ENCODE data around the gene ANAPC10. TPM values are rescaled to one million over a fixed set of nuclear protein-coding genes. Genes with fewer than 3 reads are reported as not detected.

The ANAPC10 gene
- total RNA-seq, 5 donors from 2014 or later (not counting 1 experiment from before 2014, with no cell fraction given), result 13.0 to 21.3 (median 16.3) TPM

DNA sequence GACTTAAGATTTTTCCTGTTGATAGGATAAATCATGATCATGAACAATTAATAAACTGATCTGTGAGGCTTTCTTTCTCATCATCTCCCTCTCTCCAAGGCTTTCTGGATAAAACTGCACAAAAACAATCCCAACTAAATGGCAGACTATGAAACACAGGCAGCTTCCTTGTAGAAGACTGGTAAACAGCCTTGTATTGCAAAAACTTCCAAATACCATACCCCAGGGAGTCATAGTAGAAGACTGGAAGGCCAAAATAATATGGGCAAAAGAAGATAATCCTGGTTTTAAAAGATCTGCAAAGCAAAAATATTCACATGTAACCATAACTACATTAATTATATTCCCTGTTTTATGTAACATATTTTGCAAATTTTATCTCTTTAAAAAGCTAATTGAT, 113.0 kb downstream of the ANAPC10 start:
- H3K27me3 Mint-ChIP-seq, result no peaks in the 10 kb centered on the region
- H3K27me3 ChIP-seq (replicated peaks in 1 of 2; ENCODE audit: control insufficient read depth in 2 of 2, extremely low read depth in 1 of 2, insufficient read depth in 2 of 2, low read length in 1 of 2), result no peaks in the 10 kb centered on the region
- H3K4me3 Mint-ChIP-seq, result no peak overlapping the region
- no peak overlapping the region for H3K27ac ChIP-seq (ENCODE audit: low read length)
- H3K9me3 Mint-ChIP-seq, result peaks cover 5 to 23% (median 15%) of the 10 kb centered on the region in 3 donors
- H3K36me3 ChIP-seq (ENCODE audit: control insufficient read depth in 2 of 2, extremely low read depth in 1 of 2, insufficient read depth in 1 of 2, low read length in 1 of 2), result peaks cover 0 to 5% of the 10 kb centered on the region in 2 donors
- no peaks in the 10 kb centered on the region for H3K4me1 Mint-ChIP-seq
- ChIA-PET POLR2A (no interaction called here), CTCF (no interaction called here)
- H3K4me1 ChIP-seq (ENCODE audit: control insufficient read depth in 1 of 2, extremely low read depth in 1 of 2, insufficient read depth in 2 of 2, low read length in 2 of 2), result no peaks in the 10 kb centered on the region
- H3K4me3 ChIP-seq (ENCODE audit: control insufficient read depth in 1 of 2, extremely low read depth in 1 of 2, low read length in 1 of 2), result no peak overlapping the region
- no peaks in the 10 kb centered on the region for H3K9me3 ChIP-seq
- peaks cover 18% of the 10 kb centered on the region for H3K36me3 Mint-ChIP-seq
- H3K27ac Mint-ChIP-seq, result no peak overlapping the region
- no peak for ATAC-seq (replicated peaks in 1 of 4)
- DNase-seq, result no peak

DNA sequence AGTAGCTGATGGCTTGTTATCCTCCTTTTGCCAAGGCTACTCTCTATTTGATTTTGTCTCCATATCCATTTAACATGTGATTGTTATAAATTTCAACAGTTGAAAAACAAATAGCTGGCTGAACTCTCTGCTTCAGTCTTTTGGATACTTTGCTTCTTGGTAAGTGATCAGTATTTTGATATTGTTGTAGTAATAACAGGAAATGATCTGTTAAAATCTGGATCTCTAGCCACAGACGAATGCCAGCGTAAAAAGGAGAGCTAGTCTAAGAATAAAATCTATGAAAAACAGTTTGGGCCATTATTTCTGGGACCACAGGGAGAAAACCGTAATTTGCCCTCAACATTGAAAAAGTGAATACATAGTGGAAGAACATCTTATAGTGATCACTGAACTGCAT, 113.8 kb downstream of the ANAPC10 start:
- Mint-ChIP-seq H3K27ac (no peak overlapping the region), H3K9me3 (peaks cover 10 to 27% (median 15%) of the 10 kb centered on the region in 3 donors), H3K4me1 (no peaks in the 10 kb centered on the region), H3K27me3 (no peaks in the 10 kb centered on the region), H3K4me3 (no peak overlapping the region), H3K36me3 (peaks cover 12% of the 10 kb centered on the region)
- Histone ChIP-seq H3K4me3 (ENCODE audit: control insufficient read depth in 1 of 2, extremely low read depth in 1 of 2, low read length in 1 of 2) (no peak overlapping the region), H3K4me1 (ENCODE audit: control insufficient read depth in 1 of 2, extremely low read depth in 1 of 2, insufficient read depth in 2 of 2, low read length in 2 of 2) (no peaks in the 10 kb centered on the region), H3K27ac (ENCODE audit: low read length) (no peak overlapping the region), H3K36me3 (ENCODE audit: control insufficient read depth in 2 of 2, extremely low read depth in 1 of 2, insufficient read depth in 1 of 2, low read length in 1 of 2) (peaks cover 0 to 5% of the 10 kb centered on the region in 2 donors), H3K9me3 (no peaks in the 10 kb centered on the region), H3K27me3 (replicated peaks in 1 of 2; ENCODE audit: control insufficient read depth in 2 of 2, extremely low read depth in 1 of 2, insufficient read depth in 2 of 2, low read length in 1 of 2) (no peaks in the 10 kb centered on the region)
- CTCF ChIA-PET, result no interaction called here
- ATAC-seq (replicated peaks in 1 of 4), result no peak
- POLR2A ChIA-PET, result no interaction called here
- WGBS (ENCODE audit: insufficient coverage), result 96% methylated on average over 3 of the region's 3 CpGs
- no peak for DNase-seq

DNA sequence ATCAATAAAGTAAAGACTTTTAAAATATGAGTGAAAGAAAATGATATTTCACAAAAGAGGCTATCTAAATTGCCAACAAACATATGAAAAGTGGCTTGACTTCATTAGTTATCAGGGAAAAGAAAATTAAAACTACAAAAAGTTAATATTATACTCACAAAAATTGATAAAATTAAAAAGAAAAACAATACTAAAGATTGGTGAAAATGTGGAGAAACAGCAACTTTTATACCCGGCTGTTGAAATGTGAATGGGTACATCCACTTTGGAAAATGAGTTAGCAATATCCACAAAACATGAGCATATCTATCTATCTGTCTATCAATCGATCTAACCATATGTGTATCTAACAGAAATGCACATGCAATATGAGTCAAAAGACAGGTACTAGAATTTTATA, 122.3 kb downstream of the ANAPC10 start:
- H3K36me3 ChIP-seq (ENCODE audit: control insufficient read depth in 2 of 2, extremely low read depth in 1 of 2, insufficient read depth in 1 of 2, low read length in 1 of 2), result no peaks in the 10 kb centered on the region
- no peak for ATAC-seq (replicated peaks in 1 of 4)
- no peak for DNase-seq
- H3K4me3 Mint-ChIP-seq, result no peak overlapping the region
- H3K4me3 ChIP-seq (ENCODE audit: control insufficient read depth in 1 of 2, extremely low read depth in 1 of 2, low read length in 1 of 2), result no peak overlapping the region
- peaks cover 5 to 28% (median 13%) of the 10 kb centered on the region in 3 donors for H3K9me3 Mint-ChIP-seq
- H3K4me1 ChIP-seq (ENCODE audit: control insufficient read depth in 1 of 2, extremely low read depth in 1 of 2, insufficient read depth in 2 of 2, low read length in 2 of 2), result no peaks in the 10 kb centered on the region
- ChIA-PET CTCF (no interaction called here), POLR2A (no interaction called here)
- H3K27me3 Mint-ChIP-seq, result no peaks in the 10 kb centered on the region
- no peaks in the 10 kb centered on the region for H3K36me3 Mint-ChIP-seq
- no peaks in the 10 kb centered on the region for H3K4me1 Mint-ChIP-seq
- no peak overlapping the region for H3K27ac ChIP-seq (ENCODE audit: low read length)
- WGBS (ENCODE audit: insufficient coverage), result no CpG with 5 or more reads among the region's 2 CpGs
- peaks cover 2% of the 10 kb centered on the region for H3K9me3 ChIP-seq
- H3K27ac Mint-ChIP-seq, result no peak overlapping the region
- no peaks in the 10 kb centered on the region for H3K27me3 ChIP-seq (replicated peaks in 1 of 2; ENCODE audit: control insufficient read depth in 2 of 2, extremely low read depth in 1 of 2, insufficient read depth in 2 of 2, low read length in 1 of 2)

DNA sequence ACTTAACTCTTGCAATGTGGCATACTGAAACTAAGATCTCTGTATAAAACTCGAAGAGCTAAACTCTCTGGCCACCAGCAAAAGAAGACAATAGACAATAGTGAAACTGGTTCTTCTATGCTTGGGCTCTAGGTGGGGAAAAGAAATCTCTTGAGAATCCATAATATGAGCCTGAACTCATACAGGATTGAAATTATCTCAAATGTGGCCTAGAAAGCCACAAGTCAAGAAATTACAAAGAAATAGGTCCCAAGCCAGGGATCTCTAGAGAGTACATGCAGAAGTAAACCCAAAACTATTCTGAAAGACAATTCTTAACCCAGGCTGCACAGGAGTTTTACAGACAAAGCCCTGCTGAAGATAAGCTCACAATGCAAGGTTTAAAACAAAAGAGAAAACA, 127.4 kb downstream of the ANAPC10 start:
- Mint-ChIP-seq H3K9me3 (peaks cover 0 to 8% (median 4%) of the 10 kb centered on the region in 3 donors), H3K36me3 (no peaks in the 10 kb centered on the region), H3K27me3 (no peaks in the 10 kb centered on the region), H3K4me1 (peaks cover 0 to 2% (median 0%) of the 10 kb centered on the region in 3 donors), H3K4me3 (no peak overlapping the region), H3K27ac (no peak overlapping the region)
- ChIA-PET POLR2A (no interaction called here), CTCF (no interaction called here)
- Histone ChIP-seq H3K36me3 (ENCODE audit: control insufficient read depth in 2 of 2, extremely low read depth in 1 of 2, insufficient read depth in 1 of 2, low read length in 1 of 2) (no peaks in the 10 kb centered on the region), H3K4me1 (ENCODE audit: control insufficient read depth in 1 of 2, extremely low read depth in 1 of 2, insufficient read depth in 2 of 2, low read length in 2 of 2) (no peaks in the 10 kb centered on the region), H3K4me3 (ENCODE audit: control insufficient read depth in 1 of 2, extremely low read depth in 1 of 2, low read length in 1 of 2) (no peak overlapping the region), H3K27me3 (replicated peaks in 1 of 2; ENCODE audit: control insufficient read depth in 2 of 2, extremely low read depth in 1 of 2, insufficient read depth in 2 of 2, low read length in 1 of 2) (no peaks in the 10 kb centered on the region), H3K27ac (ENCODE audit: low read length) (no peak overlapping the region), H3K9me3 (peaks cover 2% of the 10 kb centered on the region)
- WGBS (ENCODE audit: insufficient coverage), result no CpG with 5 or more reads among the region's 1 CpG
- ATAC-seq (replicated peaks in 1 of 4), result no peak
- DNase-seq, result no peak

DNA sequence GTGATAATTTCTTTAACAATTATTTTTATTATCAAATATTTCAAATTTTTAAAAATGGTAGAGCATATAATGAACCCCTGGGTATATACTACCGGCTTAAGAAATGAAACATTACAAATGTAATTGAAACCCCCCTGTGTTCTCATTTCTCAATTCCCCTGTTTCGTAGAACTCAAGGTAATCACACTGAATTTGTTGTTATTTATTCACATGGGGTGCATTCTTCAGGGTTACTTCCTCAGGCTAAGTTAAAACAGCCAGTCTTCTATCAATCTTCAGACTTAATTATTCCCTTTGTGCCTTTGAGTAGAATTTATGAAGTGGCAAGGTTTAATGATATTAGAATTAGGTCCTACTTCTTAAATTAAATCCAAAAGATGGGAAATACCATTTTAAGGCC, 128.2 kb downstream of the ANAPC10 start:
- H3K4me1 Mint-ChIP-seq, result peaks cover 0 to 2% (median 0%) of the 10 kb centered on the region in 3 donors
- WGBS (ENCODE audit: insufficient coverage), result no CpG with 5 or more reads among the region's 2 CpGs

DNA sequence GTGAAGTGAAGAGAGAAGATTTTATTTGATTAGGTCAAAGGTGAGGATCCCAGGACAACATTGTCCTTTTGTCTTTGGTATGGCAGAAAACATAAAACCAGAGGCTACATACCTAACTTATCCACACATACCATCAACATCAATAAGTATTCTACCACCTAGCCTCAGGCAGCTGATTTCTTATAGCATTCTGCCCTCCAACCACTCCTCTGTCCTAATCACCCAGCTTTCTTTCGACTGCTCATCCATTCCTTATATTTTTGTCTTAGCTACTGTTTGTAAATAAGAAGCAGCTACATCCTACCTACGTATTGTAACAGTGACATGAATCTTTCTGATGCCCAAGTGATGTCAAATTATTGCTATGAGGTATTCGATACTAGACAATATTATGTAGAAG, 129.4 kb downstream of the ANAPC10 start:
- CTCF ChIA-PET, result no interaction called here
- Histone ChIP-seq H3K36me3 (ENCODE audit: control insufficient read depth in 2 of 2, extremely low read depth in 1 of 2, insufficient read depth in 1 of 2, low read length in 1 of 2) (no peaks in the 10 kb centered on the region), H3K27me3 (replicated peaks in 1 of 2; ENCODE audit: control insufficient read depth in 2 of 2, extremely low read depth in 1 of 2, insufficient read depth in 2 of 2, low read length in 1 of 2) (no peaks in the 10 kb centered on the region), H3K4me1 (ENCODE audit: control insufficient read depth in 1 of 2, extremely low read depth in 1 of 2, insufficient read depth in 2 of 2, low read length in 2 of 2) (no peaks in the 10 kb centered on the region), H3K4me3 (ENCODE audit: control insufficient read depth in 1 of 2, extremely low read depth in 1 of 2, low read length in 1 of 2) (no peak overlapping the region), H3K27ac (ENCODE audit: low read length) (no peak overlapping the region), H3K9me3 (no peaks in the 10 kb centered on the region)
- DNase-seq (no peak), ATAC-seq (replicated peaks in 1 of 4) (no peak)
- Mint-ChIP-seq H3K36me3 (no peaks in the 10 kb centered on the region), H3K27me3 (no peaks in the 10 kb centered on the region), H3K4me3 (no peak overlapping the region), H3K4me1 (peaks cover 0 to 2% (median 0%) of the 10 kb centered on the region in 3 donors), H3K27ac (no peak overlapping the region), H3K9me3 (no peaks in the 10 kb centered on the region)
- no CpG with 5 or more reads among the region's 3 CpGs for WGBS (ENCODE audit: insufficient coverage)
- POLR2A ChIA-PET, result no interaction called here

More for the DNA sequence above, 128.2 kb downstream of the ANAPC10 start:
- Mint-ChIP-seq H3K9me3 (peaks cover 0 to 5% (median 2%) of the 10 kb centered on the region in 3 donors), H3K27ac (no peak overlapping the region), H3K27me3 (no peaks in the 10 kb centered on the region), H3K36me3 (no peaks in the 10 kb centered on the region), H3K4me3 (no peak overlapping the region)
- Histone ChIP-seq H3K27me3 (replicated peaks in 1 of 2; ENCODE audit: control insufficient read depth in 2 of 2, extremely low read depth in 1 of 2, insufficient read depth in 2 of 2, low read length in 1 of 2) (no peaks in the 10 kb centered on the region), H3K4me1 (ENCODE audit: control insufficient read depth in 1 of 2, extremely low read depth in 1 of 2, insufficient read depth in 2 of 2, low read length in 2 of 2) (no peaks in the 10 kb centered on the region), H3K9me3 (no peaks in the 10 kb centered on the region), H3K4me3 (ENCODE audit: control insufficient read depth in 1 of 2, extremely low read depth in 1 of 2, low read length in 1 of 2) (no peak overlapping the region), H3K27ac (ENCODE audit: low read length) (no peak overlapping the region), H3K36me3 (ENCODE audit: control insufficient read depth in 2 of 2, extremely low read depth in 1 of 2, insufficient read depth in 1 of 2, low read length in 1 of 2) (no peaks in the 10 kb centered on the region)
- DNase-seq, result no peak
- ChIA-PET POLR2A (no interaction called here), CTCF (no interaction called here)
- ATAC-seq (replicated peaks in 1 of 4), result no peak

DNA sequence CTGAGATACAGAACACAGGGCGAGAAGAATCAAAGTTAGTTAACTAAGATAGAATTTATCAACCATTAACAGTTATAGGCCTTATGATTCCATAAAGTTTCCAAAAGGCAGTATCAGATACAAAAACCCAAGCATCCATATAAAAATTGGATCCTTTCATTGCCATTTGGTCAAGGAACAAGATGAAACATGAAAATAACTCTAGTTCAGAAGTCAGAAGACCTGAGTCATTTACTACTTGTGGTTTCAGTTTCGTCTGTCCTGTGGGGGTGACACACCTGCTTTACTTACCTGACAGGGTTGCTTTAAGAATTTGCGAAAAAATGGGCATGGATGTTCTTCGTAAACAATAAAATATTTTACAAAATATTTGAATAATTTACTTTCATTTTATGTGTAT, 130.8 kb downstream of the ANAPC10 start:
- Mint-ChIP-seq H3K9me3 (no peaks in the 10 kb centered on the region), H3K27ac (no peak overlapping the region), H3K4me3 (no peak overlapping the region), H3K36me3 (no peaks in the 10 kb centered on the region), H3K4me1 (peaks cover 0 to 2% (median 0%) of the 10 kb centered on the region in 3 donors), H3K27me3 (peaks cover 0 to 3% of the 10 kb centered on the region in 2 donors)
- Histone ChIP-seq H3K4me3 (ENCODE audit: control insufficient read depth in 1 of 2, extremely low read depth in 1 of 2, low read length in 1 of 2) (no peak overlapping the region), H3K27me3 (replicated peaks in 1 of 2; ENCODE audit: control insufficient read depth in 2 of 2, extremely low read depth in 1 of 2, insufficient read depth in 2 of 2, low read length in 1 of 2) (peaks cover 0 to 4% of the 10 kb centered on the region in 2 experiments), H3K9me3 (no peaks in the 10 kb centered on the region), H3K4me1 (ENCODE audit: control insufficient read depth in 1 of 2, extremely low read depth in 1 of 2, insufficient read depth in 2 of 2, low read length in 2 of 2) (no peaks in the 10 kb centered on the region), H3K36me3 (ENCODE audit: control insufficient read depth in 2 of 2, extremely low read depth in 1 of 2, insufficient read depth in 1 of 2, low read length in 1 of 2) (no peaks in the 10 kb centered on the region), H3K27ac (ENCODE audit: low read length) (no peak overlapping the region)
- ATAC-seq (replicated peaks in 1 of 4) (no peak), DNase-seq (no peak)
- CTCF ChIA-PET, result interaction anchor here in 1 of 2 donors (0.5 kb wide), 1 partner anchor 267 kb away, joined by 3 read pairs; no protein-coding TSS in a partner anchor
- POLR2A ChIA-PET, result no interaction called here
- no CpG with 5 or more reads among the region's 4 CpGs for whole genome bisulfite sequencing (ENCODE audit: insufficient coverage)
